Dermis blood vessel endothelial cell (primary cell): Measurements from ENCODE around the gene SCO1. TPM values are rescaled to one million over a fixed set of nuclear protein-coding genes. Genes with fewer than 3 reads are reported as not detected.

Source experiments
- DNase-seq: peaks from one replicate; pipeline ENCODE4 v3.0.0; 2010
- total RNA-seq: library from RNA; depleted of rRNA; stranded (reverse); fragments of >200 nt; gene quantifications from 2 replicates; pipeline ENCODE4 v1.2.3, GENCODE V29; 2014

SCO1 gene
- total RNA-seq, 1 donor from 2014 or later, result 28.2 TPM

GRCh38 chr17:10652984-10653659, 44.2 kb downstream of the SCO1 start:
- peak; percentile 28 for DNase-seq

GRCh38 chr17:10651927-10652326, 45.4 kb downstream of the SCO1 start:
- no peak for DNase-seq

DNA sequence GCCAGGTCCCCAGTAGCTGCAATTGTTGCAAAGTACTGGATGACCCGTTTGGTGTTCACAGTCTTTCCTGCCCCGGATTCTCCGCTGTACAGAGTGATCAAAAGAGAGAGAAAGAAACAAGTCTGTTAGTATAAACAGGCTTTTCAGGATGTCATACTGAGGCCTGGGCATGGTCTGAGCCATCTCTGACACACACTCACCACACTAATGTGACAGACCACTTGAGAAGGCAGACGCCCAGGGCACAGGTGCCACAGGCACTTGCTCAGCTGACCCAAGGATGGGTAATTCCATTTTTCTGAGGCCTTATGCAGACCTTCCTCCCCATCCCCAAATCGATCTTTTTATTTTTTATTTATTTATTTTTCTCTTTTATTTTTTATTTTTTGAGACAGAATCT, 47.7 kb downstream of the SCO1 start:
- DNase-seq, result no peak

GRCh38 chr17:10648956-10649355, 48.4 kb downstream of the SCO1 start:
- no peak for DNase-seq

DNA sequence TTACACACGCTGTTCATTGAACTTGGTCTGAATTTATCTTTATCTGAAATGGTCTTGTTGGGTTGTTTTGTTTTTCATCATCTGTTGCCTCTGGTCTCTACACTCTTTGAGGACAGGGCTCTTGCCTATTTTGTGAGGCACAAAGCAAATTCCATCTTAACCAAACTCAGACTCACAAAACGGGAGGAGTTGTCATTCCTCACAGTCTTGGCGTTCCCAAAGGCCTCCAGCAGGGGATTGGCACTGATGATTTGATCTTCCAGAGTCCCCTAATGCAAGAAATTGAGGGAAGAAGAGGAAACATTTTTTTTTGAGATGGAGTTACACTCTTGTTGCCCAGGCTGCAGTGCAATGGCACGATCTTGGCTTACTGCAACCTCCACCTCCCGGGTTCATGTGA, 49.0 kb downstream of the SCO1 start:
- DNase-seq, result no peak

DNA sequence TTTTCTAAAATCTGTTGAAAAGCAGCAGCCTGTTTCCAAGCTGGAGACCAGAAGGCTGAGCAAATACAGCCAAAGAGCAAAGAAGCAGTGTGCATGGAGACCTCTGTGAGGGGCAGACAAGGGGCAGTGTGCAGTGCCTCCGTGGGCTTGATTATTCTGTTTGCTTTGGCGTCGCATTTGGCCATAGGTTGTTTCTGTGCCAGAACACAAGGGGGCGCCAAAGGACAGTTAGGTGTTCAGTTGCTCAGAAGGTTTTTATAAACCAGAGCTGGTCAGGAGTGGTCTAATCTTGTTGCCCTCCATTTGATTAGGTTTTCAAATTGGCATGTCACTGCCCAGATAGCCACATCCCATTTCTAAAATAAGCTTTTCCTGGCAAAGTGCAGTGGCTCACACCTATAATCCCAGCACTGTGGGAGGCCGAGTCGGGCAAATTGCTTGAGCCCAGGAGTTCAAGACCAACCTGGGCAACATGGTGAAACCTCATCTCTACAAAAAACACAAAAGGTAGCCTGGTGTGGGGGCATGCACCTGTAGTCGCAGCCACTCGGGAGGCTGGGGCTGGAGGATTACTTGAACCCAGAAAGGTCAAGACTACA, 50.8 kb downstream of the SCO1 start:
- peak; percentile 86 for DNase-seq

DNA sequence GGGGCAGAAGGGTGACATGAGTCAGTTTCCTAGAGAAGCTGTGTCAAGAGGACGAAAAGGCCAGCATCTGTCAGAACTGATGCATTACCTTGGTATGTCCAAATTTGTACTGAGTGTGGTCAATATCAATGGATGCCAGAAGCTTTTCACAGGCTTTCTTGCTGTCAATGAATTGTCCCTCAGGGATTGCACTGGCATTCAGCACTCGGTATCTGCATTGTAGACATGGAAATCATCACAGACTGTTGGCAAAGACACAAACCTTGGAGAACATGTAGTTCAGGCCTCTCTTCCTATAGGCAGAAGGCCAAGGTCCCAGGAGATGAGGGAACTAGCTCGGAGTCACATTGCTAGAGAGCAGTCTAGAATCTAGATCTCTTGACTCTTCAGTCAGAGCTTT, 56.9 kb downstream of the SCO1 start:
- DNase-seq, result no peak

GRCh38 chr17:10638151-10638550, 59.2 kb downstream of the SCO1 start:
- no peak for DNase-seq

GRCh38 chr17:10635290-10635689, 62.0 kb downstream of the SCO1 start:
- no peak for DNase-seq

GRCh38 chr17:10633738-10634379, 63.5 kb downstream of the SCO1 start:
- DNase-seq, result no peak

DNA sequence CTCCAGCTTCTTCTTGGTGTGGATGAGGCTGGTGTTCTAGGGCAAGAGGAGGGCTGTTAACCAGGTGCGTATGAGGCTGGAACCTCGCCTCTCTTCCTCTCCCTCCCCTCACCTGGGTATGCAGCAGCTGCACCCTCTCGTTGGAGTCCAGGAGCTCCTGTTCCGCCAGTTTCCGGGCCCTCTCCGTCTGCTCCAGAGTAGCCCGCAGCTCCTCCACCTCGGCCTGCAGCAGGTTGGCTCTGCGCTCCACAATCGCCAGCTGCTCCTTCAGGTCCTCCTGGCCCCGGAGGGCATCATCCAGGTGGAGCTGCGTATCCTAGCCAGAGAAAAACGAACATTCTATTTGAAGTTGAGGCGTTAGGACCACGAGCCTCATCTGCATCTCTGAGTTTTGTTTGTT, 65.6 kb downstream of the SCO1 start:
- no peak for DNase-seq

DNA sequence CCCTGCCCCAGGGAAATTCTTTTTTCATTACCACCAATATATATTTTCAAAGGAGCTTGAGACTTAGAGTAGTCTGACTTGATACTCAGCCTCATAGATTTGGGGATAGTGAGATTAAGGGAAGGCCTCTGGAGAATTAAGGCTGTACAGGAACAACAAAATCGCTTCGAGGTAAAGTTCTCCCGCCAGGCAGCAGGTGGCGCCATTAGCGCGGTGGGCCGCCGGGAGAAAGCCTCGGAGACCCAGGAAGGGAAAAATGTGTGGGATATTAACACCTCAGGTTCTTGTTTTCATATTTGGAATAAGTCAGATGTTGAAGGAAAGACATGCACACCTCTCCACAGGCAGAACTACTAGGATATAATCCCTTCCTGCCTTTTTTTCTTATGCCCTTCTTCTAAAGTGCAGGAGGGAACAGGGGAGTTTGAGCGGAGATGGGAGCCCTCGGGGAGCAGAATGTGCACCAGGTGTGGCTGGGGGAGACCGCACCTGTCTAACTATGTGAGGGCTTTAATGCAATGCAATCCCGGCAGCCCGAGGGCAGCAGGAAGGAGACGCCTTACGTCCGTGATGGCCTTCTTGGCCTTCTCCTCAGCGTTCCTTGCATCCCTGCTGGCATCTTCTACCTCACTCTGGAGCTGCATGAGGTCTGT, 66.2 kb downstream of the SCO1 start:
- DNase-seq, result peak; percentile 56

- no peak for DNase-seq
Observed at GRCh38 chr17:10629706-10630105, 67.6 kb downstream of the SCO1 start.

GRCh38 chr17:10628756-10629155, 68.6 kb downstream of the SCO1 start:
- DNase-seq, result no peak

GRCh38 chr17:10626390-10626789, 70.9 kb downstream of the SCO1 start:
- DNase-seq, result no peak

DNA sequence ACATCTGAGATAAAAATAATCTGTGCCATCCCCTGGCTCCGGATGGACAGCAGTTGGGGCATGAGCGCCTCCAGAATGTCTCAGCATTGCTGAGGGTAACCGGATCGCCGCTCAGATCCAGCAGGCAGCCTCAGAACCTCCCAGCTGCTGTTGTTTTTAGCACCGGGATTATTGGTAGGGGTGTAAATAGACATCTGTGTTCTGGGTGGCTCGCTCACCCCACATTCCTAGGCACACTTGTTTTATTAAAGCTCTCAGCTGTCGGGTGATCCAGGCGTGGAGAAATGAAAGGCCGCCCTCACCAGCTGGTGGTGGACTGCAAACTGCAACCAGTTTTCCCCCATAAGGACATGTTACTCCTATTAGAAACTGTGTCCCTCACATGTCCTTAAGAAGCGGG, 72.4 kb downstream of the SCO1 start:
- no peak for DNase-seq

DNA sequence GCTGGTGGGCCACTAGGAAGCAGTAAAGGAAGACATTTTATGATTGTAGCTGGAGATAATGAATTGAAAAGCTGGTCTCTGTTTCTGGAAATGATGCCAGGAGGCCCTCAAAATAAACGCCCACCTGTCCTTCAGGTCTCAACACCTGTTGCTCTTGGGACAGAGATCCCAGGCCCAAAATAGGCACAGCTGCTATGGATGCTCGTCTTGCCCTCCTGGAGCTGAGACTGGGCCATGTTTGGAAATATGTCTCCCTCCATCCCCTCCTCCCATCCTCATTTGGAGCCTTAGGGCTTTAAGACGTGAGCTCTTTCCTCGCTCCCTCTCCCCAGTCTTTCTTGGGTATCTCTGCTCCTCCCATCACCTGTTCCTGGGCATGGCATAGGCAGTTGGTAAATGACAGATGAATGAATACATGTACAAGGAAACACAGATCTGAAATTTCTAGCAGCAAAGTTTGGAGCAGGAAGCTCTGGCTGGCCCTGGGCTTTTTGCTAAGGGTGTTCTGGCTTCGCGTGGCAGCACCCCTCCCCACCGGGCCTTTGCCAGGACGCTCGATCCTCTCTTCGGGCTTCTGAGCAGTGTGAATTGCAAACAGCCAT, 73.5 kb downstream of the SCO1 start:
- no peak for DNase-seq

DNA sequence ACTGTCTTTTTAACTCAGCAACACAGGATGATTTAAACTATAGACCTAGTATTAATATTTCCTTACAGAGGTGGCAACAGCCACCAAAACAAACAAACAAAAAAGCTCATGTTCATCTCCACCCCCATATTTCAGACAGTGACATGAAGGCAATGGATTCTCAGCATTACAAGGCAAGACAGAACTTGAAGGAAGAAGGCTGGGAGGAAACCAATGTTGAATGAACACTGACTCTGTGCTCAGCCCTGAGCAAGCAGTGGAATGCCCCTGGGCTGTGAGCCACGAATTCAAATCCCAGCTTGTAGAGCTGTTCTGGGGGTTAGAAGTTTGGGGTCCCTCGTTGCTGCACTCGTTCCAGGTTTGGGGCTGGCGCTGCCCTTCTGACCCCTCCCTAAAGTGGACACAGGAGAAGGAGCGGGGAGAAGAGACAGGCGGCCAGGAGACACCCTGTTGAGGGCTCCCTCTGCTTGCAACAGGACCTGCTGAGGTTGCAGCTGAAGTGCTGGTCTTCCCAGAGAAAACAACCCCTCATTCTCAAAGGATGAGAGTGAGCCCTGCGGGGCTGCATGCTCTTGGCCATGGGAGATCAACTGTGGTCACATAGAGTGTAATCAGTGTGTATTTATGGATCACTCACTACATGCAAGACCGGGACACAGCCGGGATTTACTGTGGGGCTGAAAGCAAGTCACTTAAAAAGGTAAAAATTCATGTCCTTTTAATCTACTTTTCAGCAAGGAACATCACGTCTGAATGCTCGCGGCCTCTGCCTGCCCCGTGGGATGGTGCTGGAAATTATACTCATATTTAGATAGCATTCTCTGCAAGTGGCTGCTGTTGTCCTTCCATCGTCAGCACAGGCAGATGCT, 74.5 kb downstream of the SCO1 start:
- DNase-seq, result no peak
